Sigmoid colon (tissue), 4 donors: ENCODE data around the gene TRAF2.

Experiments
- CTCF ChIP-seq, 4 experiments: fragments of 450-650 bp in 3 of 4; fragments of 200-600 bp in 1 of 4; IDR thresholded peaks; one replicate each; pipeline ENCODE4 v1.5.1; 2016 to 2019; ENCODE audit warnings: antibody characterized with exemption in 4 of 4, mild to moderate bottlenecking in 3 of 4, moderate library complexity in 2 of 4
- EP300 ChIP-seq, 4 donors: sonication (generic); formaldehyde crosslinking; IDR thresholded peaks; one replicate each; pipeline ENCODE4 v1.6.1; 2017; ENCODE audit warnings: antibody characterized with exemption in 4 of 4
- POLR2A ChIP-seq, 2 donors: fragments of 450-650 bp; IDR thresholded peaks; one replicate each; pipeline ENCODE4 v1.6.1; 2016; ENCODE audit warnings: antibody characterized with exemption in 2 of 2, mild to moderate bottlenecking in 2 of 2, moderate library complexity in 2 of 2

GRCh38 chr9:136886610-136887597 is 588 bp downstream of the TRAF2 start:
- TF ChIP-seq EP300 (IDR thresholded peaks at IDR 0.05) = no peak
- no peak for TF ChIP-seq CTCF (IDR thresholded peaks at IDR 0.05)
- TF ChIP-seq POLR2A (IDR thresholded peaks at IDR 0.05) = no peak
